Muscle layer of duodenum (tissue), 2 donors: ENCODE measurements around the gene TRRAP.

Experiments
- H3K27ac ChIP-seq: one replicate; pipeline ENCODE4 v1.7.0; 2013; ENCODE audit warnings: mild to moderate bottlenecking, low read length
- H3K27me3 ChIP-seq: one replicate; pipeline ENCODE4 v1.7.0; 2013; ENCODE audit warnings: low read depth, mild to moderate bottlenecking, control low read depth, low read length
- H3K36me3 ChIP-seq, 2 donors: one replicate each; pipeline ENCODE4 v1.7.0; 2013; ENCODE audit warnings: low read length in 2 of 2, control low read depth in 1 of 2, mild to moderate bottlenecking in 1 of 2; ENCODE audit not compliant: insufficient read depth in 2 of 2, control insufficient read depth in 1 of 2
- H3K4me1 ChIP-seq, 2 donors: one replicate each; pipeline ENCODE4 v1.7.0; 2013; ENCODE audit warnings: low read length in 2 of 2, mild to moderate bottlenecking in 2 of 2, control low read depth in 1 of 2, moderate library complexity in 1 of 2; ENCODE audit not compliant: insufficient read depth in 2 of 2, control insufficient read depth in 1 of 2
- H3K4me3 ChIP-seq, 2 donors: one replicate each; pipeline ENCODE4 v1.7.0; 2013; ENCODE audit warnings: low read length in 2 of 2, low read depth in 1 of 2, mild to moderate bottlenecking in 1 of 2
- H3K9me3 ChIP-seq, 2 donors: one replicate each; pipeline ENCODE4 v1.7.0; 2013; ENCODE audit warnings: low read length in 2 of 2, control low read depth in 1 of 2, mild to moderate bottlenecking in 1 of 2; ENCODE audit not compliant: control insufficient read depth in 1 of 2
- donor health status: healthy.

The TRRAP gene

DNA sequence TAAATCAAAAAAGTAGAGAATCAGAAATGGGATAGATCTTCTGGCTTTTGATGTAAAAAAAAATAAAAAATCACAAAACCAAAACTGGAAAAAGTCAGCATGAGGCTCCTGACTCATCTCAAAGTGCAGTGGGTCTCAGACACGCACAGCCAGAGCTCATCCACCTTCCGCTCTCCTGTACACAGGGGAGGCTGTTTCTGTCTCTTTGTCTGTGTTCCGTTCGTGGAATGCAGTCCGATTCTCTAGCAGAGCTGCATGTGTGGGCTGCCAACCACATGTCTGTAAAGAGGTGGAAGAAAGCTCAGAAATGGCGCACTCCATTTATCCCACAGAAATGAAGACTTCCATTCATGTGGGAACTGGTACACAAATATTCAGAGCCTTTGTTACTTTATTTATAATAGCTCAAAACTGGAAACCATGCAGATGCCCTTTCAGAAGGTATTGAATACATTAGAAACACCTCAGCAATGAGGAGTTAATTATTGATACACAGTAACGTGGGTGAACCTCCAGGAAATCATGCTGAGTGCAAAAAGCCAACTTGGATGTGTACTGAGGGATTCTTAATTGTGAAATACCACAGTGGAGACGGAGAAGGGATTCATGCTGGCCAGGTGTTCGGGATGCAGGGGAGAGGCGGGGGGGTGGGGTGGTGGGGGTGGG, 123.3 kb downstream of the TRRAP start:
- Histone ChIP-seq H3K27me3 (no peaks in the 10 kb centered on the region), H3K4me3 (no peak overlapping the region), H3K36me3 (peaks cover 50 to 63% of the 10 kb centered on the region in 2 donors), H3K9me3 (no peaks in the 10 kb centered on the region), H3K27ac (no peak overlapping the region), H3K4me1 (no peaks in the 10 kb centered on the region)

DNA sequence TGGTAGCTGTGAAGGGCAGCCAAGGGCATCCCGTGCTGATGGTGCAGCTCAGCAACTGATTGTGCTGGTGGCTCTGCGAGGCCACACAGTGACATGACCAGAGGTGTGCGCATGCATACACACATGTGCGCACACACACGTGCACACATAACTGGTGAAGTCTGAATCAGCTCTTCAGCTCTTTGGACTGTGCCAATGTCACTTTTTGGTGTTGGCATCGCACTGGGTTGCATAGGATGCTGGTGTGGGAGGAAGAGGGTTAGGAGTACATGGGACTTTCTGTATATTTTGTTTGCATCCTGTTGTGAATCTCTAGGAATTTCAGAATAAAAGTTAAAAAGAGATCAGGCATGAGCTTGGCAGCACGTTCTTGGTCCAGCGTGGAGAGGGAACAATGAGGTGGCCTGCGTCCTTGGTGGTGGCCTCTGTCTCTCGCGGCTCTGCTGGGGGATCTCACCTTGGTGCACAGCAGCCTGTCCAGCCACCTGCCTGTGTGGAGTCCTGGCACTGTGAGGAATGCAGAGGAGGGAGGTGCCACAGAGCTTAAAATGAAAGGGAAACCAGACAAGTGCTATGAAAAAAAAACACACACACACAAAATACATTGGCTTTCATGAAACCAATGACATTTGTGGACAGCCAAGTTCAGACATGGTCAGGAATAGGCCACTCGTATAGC, 124.0 kb downstream of the TRRAP start:
- Histone ChIP-seq H3K27ac (no peak overlapping the region), H3K4me1 (no peaks in the 10 kb centered on the region), H3K9me3 (no peaks in the 10 kb centered on the region), H3K27me3 (no peaks in the 10 kb centered on the region), H3K4me3 (no peak overlapping the region), H3K36me3 (peaks cover 55 to 69% of the 10 kb centered on the region in 2 donors)

DNA sequence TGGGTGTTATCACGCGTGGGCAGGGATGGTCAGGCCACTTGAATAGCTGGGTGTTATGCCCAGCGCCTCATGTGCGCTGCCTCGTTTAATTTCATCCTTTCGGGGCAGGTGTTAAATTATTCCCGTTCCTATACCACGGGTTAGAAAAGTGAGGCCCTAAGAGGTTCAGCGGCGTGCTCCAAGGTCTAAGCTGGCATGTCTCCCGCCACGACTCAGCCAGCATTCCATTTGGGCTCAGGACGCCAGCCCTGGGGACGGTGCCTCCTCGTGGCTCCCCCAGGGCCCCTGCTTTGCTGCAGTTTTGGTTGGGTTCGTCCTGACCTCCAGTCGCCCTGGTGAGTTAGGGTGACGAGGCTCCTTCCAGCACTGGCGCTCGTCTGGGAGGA, 124.5 kb downstream of the TRRAP start:
- no peaks in the 10 kb centered on the region for H3K27me3 ChIP-seq
- no peaks in the 10 kb centered on the region for H3K4me1 ChIP-seq
- H3K4me3 ChIP-seq, result no peak overlapping the region
- H3K27ac ChIP-seq, result no peak overlapping the region
- no peaks in the 10 kb centered on the region for H3K9me3 ChIP-seq
- H3K36me3 ChIP-seq, result peaks cover 55 to 69% of the 10 kb centered on the region in 2 donors

DNA sequence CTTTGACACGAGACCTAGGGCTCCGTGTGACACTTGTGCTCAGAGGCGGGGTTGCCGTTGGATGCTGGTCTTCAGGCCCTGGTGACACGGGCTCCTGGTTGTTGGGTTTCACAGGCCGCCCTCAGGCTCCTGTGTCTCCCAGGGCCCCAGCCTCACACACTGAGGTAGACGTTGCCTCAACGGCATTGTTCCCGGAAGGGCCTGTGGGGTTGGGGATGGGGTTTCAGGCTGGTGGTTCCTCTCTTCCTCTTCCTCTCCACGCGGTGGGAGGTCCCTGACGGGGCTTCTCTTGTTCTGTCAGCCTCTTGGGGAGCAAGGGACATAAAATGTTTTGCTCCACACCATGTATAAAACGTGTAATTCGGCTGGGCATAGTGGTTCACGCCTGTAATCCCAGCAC, 125.1 kb downstream of the TRRAP start:
- H3K36me3 ChIP-seq, result peaks cover 55 to 72% of the 10 kb centered on the region in 2 donors
- H3K4me1 ChIP-seq, result no peaks in the 10 kb centered on the region
- no peaks in the 10 kb centered on the region for H3K9me3 ChIP-seq
- H3K27ac ChIP-seq, result no peak overlapping the region
- H3K27me3 ChIP-seq, result no peaks in the 10 kb centered on the region
- no peak overlapping the region for H3K4me3 ChIP-seq

DNA sequence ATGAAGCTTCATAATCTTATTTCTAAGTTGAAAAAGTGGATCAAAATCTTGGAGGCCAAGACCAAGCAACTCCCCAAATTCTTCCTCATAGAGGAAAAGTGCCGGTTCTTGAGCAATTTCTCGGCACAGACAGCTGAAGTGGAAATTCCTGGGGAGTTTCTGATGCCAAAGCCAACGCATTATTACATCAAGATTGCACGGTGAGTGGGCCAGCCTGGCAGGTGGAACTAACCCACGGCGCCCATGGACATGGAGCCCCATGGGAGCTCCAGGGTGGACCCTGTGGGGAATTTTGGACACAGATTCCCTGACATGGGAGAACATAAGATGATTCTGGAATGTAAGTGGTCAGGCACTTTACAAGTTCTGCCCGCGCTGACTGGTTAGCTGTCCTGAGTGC, 125.9 kb downstream of the TRRAP start:
- no peak overlapping the region for H3K27ac ChIP-seq

DNA sequence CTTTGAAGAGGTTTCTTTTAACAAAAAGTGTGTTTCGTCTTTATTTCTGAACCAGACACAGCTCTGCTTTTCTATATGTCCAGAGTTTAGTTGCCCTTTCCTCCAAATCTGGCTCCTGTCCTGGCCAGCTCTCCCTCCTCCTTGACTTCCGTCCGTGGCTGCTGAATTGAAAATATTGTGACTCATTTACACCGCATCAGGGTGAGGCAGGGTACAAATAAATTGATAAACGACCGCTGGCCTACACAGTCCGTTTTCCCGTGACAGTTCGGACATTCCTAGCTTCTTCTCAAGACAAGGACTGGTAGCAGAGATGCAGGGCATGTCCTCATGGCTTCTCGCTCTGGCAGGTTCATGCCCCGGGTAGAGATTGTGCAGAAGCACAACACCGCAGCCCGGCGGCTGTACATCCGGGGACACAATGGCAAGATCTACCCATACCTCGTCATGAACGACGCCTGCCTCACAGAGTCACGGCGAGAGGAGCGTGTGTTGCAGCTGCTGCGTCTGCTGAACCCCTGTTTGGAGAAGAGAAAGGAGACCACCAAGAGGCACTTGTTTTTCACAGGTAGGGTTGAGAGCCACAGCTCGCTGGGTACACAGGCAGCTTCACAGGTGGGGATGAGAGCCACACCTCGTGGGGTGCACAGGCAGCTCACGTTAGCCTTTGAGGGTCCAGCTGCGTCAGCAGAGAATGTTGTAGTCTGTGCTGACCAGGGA, 126.6 kb downstream of the TRRAP start:
- H3K36me3 ChIP-seq, result peaks cover 57 to 70% of the 10 kb centered on the region in 2 donors

More for the DNA sequence above, 125.9 kb downstream of the TRRAP start:
- Histone ChIP-seq H3K36me3 (peaks cover 54 to 72% of the 10 kb centered on the region in 2 donors), H3K27me3 (no peaks in the 10 kb centered on the region), H3K4me1 (no peaks in the 10 kb centered on the region), H3K4me3 (no peak overlapping the region), H3K9me3 (no peaks in the 10 kb centered on the region)

DNA sequence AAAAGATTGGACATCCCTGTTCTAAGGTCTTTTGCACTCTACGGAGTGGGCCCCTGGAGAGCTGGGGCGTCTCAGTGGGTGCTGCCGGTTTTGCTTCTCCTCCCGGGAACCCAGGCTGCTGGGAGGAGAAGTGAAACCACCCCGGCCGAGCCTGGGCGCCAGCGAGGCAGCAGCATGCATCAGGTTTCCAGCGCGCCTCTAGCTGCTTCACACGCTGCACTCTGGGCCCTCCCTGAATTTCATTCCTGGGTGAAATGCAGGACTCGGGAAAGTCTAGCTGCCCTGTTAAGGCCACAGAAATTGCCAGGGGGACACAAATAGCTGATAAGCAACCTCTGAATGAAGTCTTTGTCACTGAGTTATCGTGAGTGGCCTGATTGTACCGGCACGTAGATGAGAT, 127.4 kb downstream of the TRRAP start:
- Histone ChIP-seq H3K36me3 (peaks cover 58 to 70% of the 10 kb centered on the region in 2 donors), H3K27ac (no peak overlapping the region), H3K4me1 (no peaks in the 10 kb centered on the region), H3K9me3 (no peaks in the 10 kb centered on the region), H3K4me3 (no peak overlapping the region), H3K27me3 (no peaks in the 10 kb centered on the region)

More for the DNA sequence above, 126.6 kb downstream of the TRRAP start:
- H3K27me3 ChIP-seq, result no peaks in the 10 kb centered on the region
- H3K4me1 ChIP-seq, result no peaks in the 10 kb centered on the region
- H3K4me3 ChIP-seq, result no peak overlapping the region
- no peak overlapping the region for H3K27ac ChIP-seq
- H3K9me3 ChIP-seq, result no peaks in the 10 kb centered on the region

DNA sequence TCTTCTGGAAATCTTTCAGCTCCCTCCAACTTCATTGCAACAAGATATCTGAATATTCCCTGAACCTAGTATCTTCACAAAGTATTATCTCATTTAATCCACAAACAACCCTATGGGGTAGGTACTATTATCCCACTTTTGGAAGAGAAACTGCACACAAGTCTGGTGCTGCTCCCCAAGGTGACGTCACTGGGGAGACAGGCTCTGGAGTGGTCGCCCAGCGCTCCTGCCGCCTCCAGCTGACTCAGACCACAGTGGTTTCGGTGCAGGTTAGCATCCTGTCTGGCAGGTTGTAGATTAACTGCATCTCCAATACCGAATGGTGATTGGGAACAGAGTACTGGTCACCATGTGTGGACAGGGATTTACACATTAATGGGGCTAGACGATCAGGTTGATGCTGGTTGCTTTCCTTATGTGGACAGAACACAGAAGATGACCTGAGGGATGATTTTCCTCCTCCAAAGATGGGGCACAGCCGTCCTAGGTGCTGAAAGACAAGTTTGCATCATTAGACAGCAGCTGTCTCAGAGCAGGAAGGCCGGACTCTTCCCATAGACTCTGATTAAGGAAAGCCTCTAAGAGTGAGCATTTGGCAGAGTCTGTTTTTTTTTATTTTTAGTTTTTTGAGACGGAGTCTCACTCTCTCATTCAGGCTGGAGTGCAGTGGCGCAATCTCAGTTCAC, 128.6 kb downstream of the TRRAP start:
- H3K36me3 ChIP-seq, result peaks cover 59 to 76% of the 10 kb centered on the region in 2 donors
- H3K27me3 ChIP-seq, result no peaks in the 10 kb centered on the region
- no peaks in the 10 kb centered on the region for H3K9me3 ChIP-seq
- H3K27ac ChIP-seq, result no peak overlapping the region
- H3K4me3 ChIP-seq, result no peak overlapping the region
- no peaks in the 10 kb centered on the region for H3K4me1 ChIP-seq

DNA sequence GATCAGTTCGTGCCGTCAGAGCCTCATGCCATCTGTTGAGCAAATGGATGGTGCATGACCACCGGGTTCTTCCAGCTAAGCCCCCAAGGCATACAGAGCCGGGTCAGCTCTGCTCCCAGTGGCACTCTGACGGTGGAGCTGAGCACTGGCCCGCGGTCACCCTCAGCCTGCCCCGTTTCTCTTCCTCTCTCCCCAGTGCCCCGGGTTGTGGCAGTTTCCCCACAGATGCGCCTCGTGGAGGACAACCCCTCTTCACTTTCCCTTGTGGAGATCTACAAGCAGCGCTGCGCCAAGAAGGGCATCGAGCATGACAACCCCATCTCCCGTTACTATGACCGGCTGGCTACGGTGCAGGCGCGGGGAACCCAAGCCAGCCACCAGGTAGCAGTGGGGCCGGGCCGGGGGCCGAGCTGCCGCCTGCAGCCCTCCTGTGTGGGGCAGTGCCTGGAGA, 129.9 kb downstream of the TRRAP start:
- Histone ChIP-seq H3K27ac (no peak overlapping the region), H3K4me1 (no peaks in the 10 kb centered on the region), H3K36me3 (peaks cover 63 to 79% of the 10 kb centered on the region in 2 donors), H3K9me3 (no peaks in the 10 kb centered on the region), H3K27me3 (no peaks in the 10 kb centered on the region), H3K4me3 (no peak overlapping the region)

DNA sequence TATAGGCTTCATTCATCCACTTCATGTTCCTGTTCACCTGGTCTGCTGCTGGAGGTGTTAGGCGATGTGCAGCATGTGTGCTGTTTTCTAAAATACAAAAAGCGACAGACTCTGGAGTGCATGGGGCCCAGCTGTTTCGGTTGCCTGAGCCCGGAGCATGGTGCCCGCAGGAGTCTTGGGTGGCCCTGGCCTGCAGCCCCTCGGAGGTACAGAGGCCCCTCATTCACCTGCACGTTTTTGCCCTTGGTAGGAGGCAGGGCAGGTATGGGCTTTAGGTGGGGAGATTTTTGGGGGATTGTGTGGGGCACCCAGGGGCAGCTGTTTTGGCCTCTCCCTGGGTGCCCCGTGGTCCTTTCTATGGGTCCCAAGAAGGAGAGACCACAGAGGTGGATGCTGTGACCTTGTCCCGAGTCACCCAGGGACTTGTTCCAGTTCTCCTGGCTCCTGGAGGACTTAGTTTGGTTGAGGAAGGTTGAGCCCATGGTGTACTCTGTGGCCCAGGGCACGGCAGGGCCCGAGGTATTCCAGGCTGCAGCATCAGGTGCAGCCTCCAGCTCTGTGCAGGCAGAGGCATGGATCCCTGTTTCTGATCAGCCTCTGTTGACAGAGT, 130.7 kb downstream of the TRRAP start:
- H3K4me3 ChIP-seq, result no peak overlapping the region
- peaks cover 71 to 87% of the 10 kb centered on the region in 2 donors for H3K36me3 ChIP-seq
- no peaks in the 10 kb centered on the region for H3K9me3 ChIP-seq
- no peaks in the 10 kb centered on the region for H3K27me3 ChIP-seq
- no peaks in the 10 kb centered on the region for H3K4me1 ChIP-seq
- H3K27ac ChIP-seq, result no peak overlapping the region

DNA sequence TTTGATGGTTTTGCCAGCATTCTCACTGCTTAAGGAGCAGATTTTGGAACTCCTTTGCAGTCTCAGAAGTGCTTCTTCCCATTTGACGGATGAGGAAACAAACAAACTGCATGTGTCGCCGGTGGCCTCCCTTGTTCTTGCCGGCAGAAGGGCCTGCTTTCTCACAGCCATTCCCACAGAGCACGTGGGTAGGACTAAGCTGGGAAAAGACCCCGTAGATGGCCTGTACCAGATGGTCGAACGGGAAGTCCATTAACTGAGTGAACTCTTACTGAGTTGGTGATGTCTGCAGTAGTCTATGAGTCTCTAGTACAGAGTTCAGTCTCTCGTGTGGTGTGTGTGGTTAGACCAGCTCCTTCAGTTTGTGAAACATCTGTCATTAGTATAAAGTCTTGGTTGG, 131.9 kb downstream of the TRRAP start:
- Histone ChIP-seq H3K9me3 (no peaks in the 10 kb centered on the region), H3K4me3 (no peak overlapping the region), H3K4me1 (no peaks in the 10 kb centered on the region), H3K27ac (no peak overlapping the region), H3K36me3 (peaks cover 67 to 88% of the 10 kb centered on the region in 2 donors), H3K27me3 (no peaks in the 10 kb centered on the region)
